ENCODE measurements around the gene POU6F2. TPM values are rescaled to one million over a fixed set of nuclear protein-coding genes. Genes with fewer than 3 reads are reported as not detected.

The POU6F2 gene
- total RNA-seq, 2 donors from 2014 or later, result 5.2 to 6.3 TPM

DNA sequence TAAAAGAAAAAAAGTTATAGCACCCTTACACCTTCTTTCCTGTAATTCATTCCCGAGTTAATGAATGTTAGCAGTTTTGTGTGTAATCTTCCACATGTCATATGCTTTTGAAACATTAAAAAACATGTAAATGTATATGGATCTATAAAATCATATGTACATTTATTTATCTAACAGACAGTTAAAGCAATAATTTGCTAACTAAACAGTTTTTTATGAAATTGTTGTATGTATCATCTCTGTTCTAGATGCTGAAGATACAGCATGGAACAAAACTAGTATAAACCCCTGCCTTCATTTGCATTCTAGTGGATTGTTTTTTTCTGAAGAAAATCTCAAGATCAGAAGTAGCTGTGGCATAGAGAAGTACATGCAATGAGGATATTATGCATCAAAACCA, 165.0 kb downstream of the POU6F2 start:
- no peaks in the 10 kb centered on the region for H3K36me3 ChIP-seq (replicated peaks in 1 of 2; ENCODE audit: insufficient read depth in 1 of 2, low read depth in 2 of 2)
- no peaks in the 10 kb centered on the region for H3K9me3 ChIP-seq
- no peak overlapping the region for H3K4me3 ChIP-seq
- WGBS, 2 donors, result 69 to 72% methylated on average over 1 of the region's 1 CpG
- DNase-seq (no peak), ATAC-seq (no peak)
- H3K27ac ChIP-seq, result no peak overlapping the region
- intact Hi-C loops (cut with DNase I), result no loop called here
- H3K27me3 ChIP-seq, result no peaks in the 10 kb centered on the region
- H3K4me1 ChIP-seq, result no peaks in the 10 kb centered on the region
- no peak for TF ChIP-seq CTCF (IDR thresholded peaks at IDR 0.05)
- no peak for TF ChIP-seq POLR2A (IDR thresholded peaks at IDR 0.05)

- 70 to 71% methylated on average over 1 of the region's 1 CpG for WGBS, 2 donors
- TF ChIP-seq POLR2A (IDR thresholded peaks at IDR 0.05) (no peak), CTCF (IDR thresholded peaks at IDR 0.05) (no peak)
- no peaks in the 10 kb centered on the region for H3K27me3 ChIP-seq
- H3K4me3 ChIP-seq, result no peak overlapping the region
- H3K9me3 ChIP-seq, result no peaks in the 10 kb centered on the region
- DNase-seq, result no peak
- H3K36me3 ChIP-seq (replicated peaks in 1 of 2; ENCODE audit: insufficient read depth in 1 of 2, low read depth in 2 of 2), result no peaks in the 10 kb centered on the region
- no peaks in the 10 kb centered on the region for H3K4me1 ChIP-seq
- intact Hi-C loops (cut with DNase I), result no loop called here
- no peak overlapping the region for H3K27ac ChIP-seq
- no peak for ATAC-seq
These were observed 166.7 kb downstream of the POU6F2 start for GRCh38 chr7:39144420-39144819.

DNA sequence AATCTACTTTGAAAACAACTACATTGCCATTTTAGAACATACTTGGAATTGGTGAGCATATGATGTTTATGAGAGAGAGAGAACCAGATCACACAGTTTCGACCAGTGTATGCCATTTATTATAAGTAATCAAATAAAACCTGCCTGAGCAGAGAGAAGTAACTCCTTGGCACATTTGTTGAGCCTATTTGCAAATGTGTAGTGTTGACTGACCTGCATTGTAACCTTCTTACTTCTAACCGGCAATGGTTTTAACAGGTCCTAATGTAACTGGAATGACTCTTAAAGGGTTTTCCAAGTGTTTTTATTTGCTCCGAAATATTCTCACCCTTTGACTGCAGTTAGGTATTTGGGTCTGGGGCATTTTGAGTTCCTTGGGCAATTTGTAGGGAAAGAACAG, 167.6 kb downstream of the POU6F2 start:
- H3K9me3 ChIP-seq, result no peaks in the 10 kb centered on the region
- 56 to 58% methylated on average over 3 of the region's 3 CpGs for WGBS, 2 donors
- H3K27ac ChIP-seq, result no peak overlapping the region
- no peaks in the 10 kb centered on the region for H3K36me3 ChIP-seq (replicated peaks in 1 of 2; ENCODE audit: insufficient read depth in 1 of 2, low read depth in 2 of 2)
- ATAC-seq (no peak), DNase-seq (no peak)
- TF ChIP-seq POLR2A (IDR thresholded peaks at IDR 0.05), result no peak
- no peak for TF ChIP-seq CTCF (IDR thresholded peaks at IDR 0.05)
- H3K4me1 ChIP-seq, result no peaks in the 10 kb centered on the region
- no peaks in the 10 kb centered on the region for H3K27me3 ChIP-seq
- H3K4me3 ChIP-seq, result no peak overlapping the region
- intact Hi-C loops (cut with DNase I), result no loop called here

DNA sequence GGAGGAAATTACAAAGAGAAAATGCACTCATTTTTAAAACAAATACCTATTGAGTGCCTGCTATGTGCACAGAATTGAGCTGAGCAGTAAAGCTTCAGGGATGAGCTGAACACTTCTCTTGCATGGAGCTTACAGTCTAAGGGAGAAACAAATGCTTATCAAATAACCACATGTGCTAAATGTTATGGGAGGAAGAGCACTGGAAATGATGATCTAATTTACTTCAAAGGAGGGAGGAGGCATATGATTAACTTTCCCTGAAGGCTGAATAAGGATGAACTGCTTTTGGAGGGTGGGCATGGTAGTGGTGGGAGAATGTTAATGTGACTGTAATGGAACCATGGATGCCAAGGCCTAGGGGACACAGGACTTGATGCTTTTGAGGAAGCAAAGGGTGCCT, 168.2 kb downstream of the POU6F2 start:
- Histone ChIP-seq H3K4me1 (no peaks in the 10 kb centered on the region), H3K9me3 (no peaks in the 10 kb centered on the region), H3K36me3 (replicated peaks in 1 of 2; ENCODE audit: insufficient read depth in 1 of 2, low read depth in 2 of 2) (no peaks in the 10 kb centered on the region), H3K27ac (no peak overlapping the region), H3K27me3 (no peaks in the 10 kb centered on the region), H3K4me3 (no peak overlapping the region)
- intact Hi-C loops (cut with DNase I), result no loop called here
- ATAC-seq (no peak), DNase-seq (no peak)
- TF ChIP-seq POLR2A (IDR thresholded peaks at IDR 0.05) (no peak), CTCF (IDR thresholded peaks at IDR 0.05) (no peak)

DNA sequence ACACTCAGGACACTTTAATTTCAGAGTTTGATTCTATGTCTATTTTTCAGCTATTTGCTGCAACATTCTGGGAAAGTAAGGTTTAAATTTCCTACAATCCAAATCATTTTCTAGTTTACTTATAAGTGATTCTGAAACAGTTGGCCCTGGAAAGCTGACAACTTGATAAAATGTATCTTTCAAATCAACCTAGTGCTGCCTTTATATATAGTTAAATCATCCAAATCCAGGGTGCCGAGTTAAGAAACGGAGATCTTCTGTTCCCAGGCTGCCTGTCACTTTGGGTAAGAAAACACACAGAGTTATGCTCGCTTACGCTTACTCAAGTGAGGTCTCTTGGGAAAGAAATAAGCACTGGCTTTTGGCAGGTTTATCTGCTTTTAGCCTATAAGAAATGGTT, 175.0 kb downstream of the POU6F2 start:
- Histone ChIP-seq H3K36me3 (replicated peaks in 1 of 2; ENCODE audit: insufficient read depth in 1 of 2, low read depth in 2 of 2) (no peaks in the 10 kb centered on the region), H3K4me1 (no peaks in the 10 kb centered on the region), H3K4me3 (no peak overlapping the region), H3K9me3 (no peaks in the 10 kb centered on the region), H3K27me3 (no peaks in the 10 kb centered on the region), H3K27ac (no peak overlapping the region)
- intact Hi-C loops (cut with DNase I), result no loop called here
- WGBS, 2 donors, result 75 to 81% methylated on average over 4 of the region's 4 CpGs
- no peak for DNase-seq
- no peak for ATAC-seq
- TF ChIP-seq POLR2A (IDR thresholded peaks at IDR 0.05) (no peak), CTCF (IDR thresholded peaks at IDR 0.05) (no peak)

All from body of pancreas (tissue), 4 donors.